Large intestine (tissue), 3 donors: ENCODE measurements around the gene SEMA5A. TPM values are rescaled to one million over a fixed set of nuclear protein-coding genes. Genes with fewer than 3 reads are reported as not detected.

Experiments
- DNase-seq, 2 donors: peaks; one replicate each; pipeline versions ENCODE4 v3.0.0 to v3.0.0-alpha.2; 2013
- H3K27ac ChIP-seq: one replicate; pipeline ENCODE4 v1.5.1; 2013; ENCODE audit warnings: low read length
- H3K27me3 ChIP-seq: 2 replicates; pipeline ENCODE4 v1.6.1; 2013; ENCODE audit warnings: low read length; ENCODE audit not compliant: control insufficient read depth, insufficient read depth
- H3K36me3 ChIP-seq: 2 replicates; pipeline ENCODE4 v1.6.1; 2013; ENCODE audit warnings: low read length; ENCODE audit not compliant: control insufficient read depth, insufficient read depth
- H3K4me1 ChIP-seq: one replicate; pipeline ENCODE4 v1.6.1; 2013; ENCODE audit warnings: low read length; ENCODE audit not compliant: control insufficient read depth, insufficient read depth
- H3K4me3 ChIP-seq: one replicate; pipeline ENCODE4 v1.5.1; 2013; ENCODE audit warnings: low read length
- H3K9me3 ChIP-seq: one replicate; pipeline ENCODE4 v1.6.1; 2013; ENCODE audit warnings: mild to moderate bottlenecking, low read depth, low read length, moderate library complexity; ENCODE audit not compliant: control insufficient read depth
- WGBS: methylation state at CpG from one replicate; pipeline ENCODE4 v1.1.5; 2013; ENCODE audit warnings: low lambda C conversion rate; ENCODE audit not compliant: insufficient coverage; 5-methylcytosine and 5-hydroxymethylcytosine counted together
- polyA plus RNA-seq: library from polyadenylated mRNA; unstranded; fragments of 120-200 nt; gene quantifications from one replicate; pipeline ENCODE4 v1.2.1, GENCODE V29; 2013

SEMA5A gene
- polyA plus RNA-seq, 1 donor: 11.9 TPM

- Histone ChIP-seq H3K4me3 (no peak overlapping the region), H3K36me3 (no peaks in the 10 kb centered on the region), H3K9me3 (no peaks in the 10 kb centered on the region), H3K27ac (no peak overlapping the region), H3K4me1 (no peaks in the 10 kb centered on the region), H3K27me3 (no peaks in the 10 kb centered on the region)
- DNase-seq: no peak
- 71% methylated on average over 2 of the region's 5 CpGs for WGBS
Measured at GRCh38 chr5:9091896-9092662, 453.8 kb downstream of the SEMA5A start.

GRCh38 chr5:9090381-9091026 lies 455.4 kb downstream of the SEMA5A start:
- DNase-seq: no peak
- no peaks in the 10 kb centered on the region for H3K9me3 ChIP-seq
- no peak overlapping the region for H3K27ac ChIP-seq
- whole genome bisulfite sequencing: no CpG with 5 or more reads among the region's 7 CpGs
- no peaks in the 10 kb centered on the region for H3K27me3 ChIP-seq
- H3K4me1 ChIP-seq: no peaks in the 10 kb centered on the region
- no peaks in the 10 kb centered on the region for H3K36me3 ChIP-seq
- no peak overlapping the region for H3K4me3 ChIP-seq

GRCh38 chr5:9089893-9090292 lies 456.0 kb downstream of the SEMA5A start:
- no CpG with 5 or more reads among the region's 1 CpG for WGBS
- no peaks in the 10 kb centered on the region for H3K27me3 ChIP-seq
- no peaks in the 10 kb centered on the region for H3K36me3 ChIP-seq
- no peak overlapping the region for H3K4me3 ChIP-seq
- no peak for DNase-seq
- H3K27ac ChIP-seq: no peak overlapping the region
- no peaks in the 10 kb centered on the region for H3K9me3 ChIP-seq
- no peaks in the 10 kb centered on the region for H3K4me1 ChIP-seq

- 57% methylated on average over 1 of the region's 1 CpG for WGBS
- no peaks in the 10 kb centered on the region for H3K4me1 ChIP-seq
- peak in 1 of 2 donors; percentile 5 for DNase-seq
- no peaks in the 10 kb centered on the region for H3K36me3 ChIP-seq
- H3K4me3 ChIP-seq: no peak overlapping the region
- H3K9me3 ChIP-seq: no peaks in the 10 kb centered on the region
- H3K27ac ChIP-seq: no peak overlapping the region
- no peaks in the 10 kb centered on the region for H3K27me3 ChIP-seq
Measured at GRCh38 chr5:9082996-9083395, 462.9 kb downstream of the SEMA5A start.

- Histone ChIP-seq H3K9me3 (no peaks in the 10 kb centered on the region), H3K36me3 (no peaks in the 10 kb centered on the region), H3K27ac (no peak overlapping the region), H3K4me3 (no peak overlapping the region), H3K27me3 (no peaks in the 10 kb centered on the region), H3K4me1 (no peaks in the 10 kb centered on the region)
- no peak for DNase-seq
- 62% methylated on average over 3 of the region's 4 CpGs for WGBS
Measured at GRCh38 chr5:9072701-9073100, 473.2 kb downstream of the SEMA5A start.

GRCh38 chr5:9071524-9071923 lies 474.4 kb downstream of the SEMA5A start:
- DNase-seq: no peak
- H3K4me3 ChIP-seq: no peak overlapping the region
- H3K4me1 ChIP-seq: no peaks in the 10 kb centered on the region
- H3K27me3 ChIP-seq: no peaks in the 10 kb centered on the region
- no peak overlapping the region for H3K27ac ChIP-seq
- no peaks in the 10 kb centered on the region for H3K36me3 ChIP-seq
- no peaks in the 10 kb centered on the region for H3K9me3 ChIP-seq

- 78% methylated on average over 3 of the region's 3 CpGs for WGBS
- no peak for DNase-seq
- Histone ChIP-seq H3K4me3 (no peak overlapping the region), H3K27ac (no peak overlapping the region), H3K27me3 (no peaks in the 10 kb centered on the region), H3K9me3 (no peaks in the 10 kb centered on the region), H3K4me1 (no peaks in the 10 kb centered on the region), H3K36me3 (no peaks in the 10 kb centered on the region)
Measured at GRCh38 chr5:9071074-9071473, 474.8 kb downstream of the SEMA5A start.

- H3K27ac ChIP-seq: no peak overlapping the region
- peak in 1 of 2 donors; percentile 30 for DNase-seq
- no peaks in the 10 kb centered on the region for H3K9me3 ChIP-seq
- no peaks in the 10 kb centered on the region for H3K27me3 ChIP-seq
- WGBS: 80% methylated on average over 1 of the region's 6 CpGs
- no peaks in the 10 kb centered on the region for H3K36me3 ChIP-seq
- no peaks in the 10 kb centered on the region for H3K4me1 ChIP-seq
- H3K4me3 ChIP-seq: no peak overlapping the region
Measured at GRCh38 chr5:9069650-9070049, 476.2 kb downstream of the SEMA5A start.

GRCh38 chr5:9067154-9067553 lies 478.7 kb downstream of the SEMA5A start:
- DNase-seq: no peak
- Histone ChIP-seq H3K27me3 (no peaks in the 10 kb centered on the region), H3K36me3 (peaks cover 12% of the 10 kb centered on the region), H3K9me3 (no peaks in the 10 kb centered on the region), H3K27ac (no peak overlapping the region), H3K4me1 (no peaks in the 10 kb centered on the region), H3K4me3 (no peak overlapping the region)
- WGBS: no CpG with 5 or more reads among the region's 2 CpGs

- no peak for DNase-seq
- Histone ChIP-seq H3K36me3 (peaks cover 19% of the 10 kb centered on the region), H3K4me1 (no peaks in the 10 kb centered on the region), H3K4me3 (no peak overlapping the region), H3K27me3 (no peaks in the 10 kb centered on the region), H3K9me3 (no peaks in the 10 kb centered on the region), H3K27ac (no peak overlapping the region)
- WGBS: 92% methylated on average over 4 of the region's 17 CpGs
Measured at GRCh38 chr5:9066349-9066748, 479.5 kb downstream of the SEMA5A start.
